Measurements from ENCODE around the gene PADI4.
A peak's percentile ranks its signal among the peaks of the same experiment; 100 is the strongest.

The PADI4 gene

DNA sequence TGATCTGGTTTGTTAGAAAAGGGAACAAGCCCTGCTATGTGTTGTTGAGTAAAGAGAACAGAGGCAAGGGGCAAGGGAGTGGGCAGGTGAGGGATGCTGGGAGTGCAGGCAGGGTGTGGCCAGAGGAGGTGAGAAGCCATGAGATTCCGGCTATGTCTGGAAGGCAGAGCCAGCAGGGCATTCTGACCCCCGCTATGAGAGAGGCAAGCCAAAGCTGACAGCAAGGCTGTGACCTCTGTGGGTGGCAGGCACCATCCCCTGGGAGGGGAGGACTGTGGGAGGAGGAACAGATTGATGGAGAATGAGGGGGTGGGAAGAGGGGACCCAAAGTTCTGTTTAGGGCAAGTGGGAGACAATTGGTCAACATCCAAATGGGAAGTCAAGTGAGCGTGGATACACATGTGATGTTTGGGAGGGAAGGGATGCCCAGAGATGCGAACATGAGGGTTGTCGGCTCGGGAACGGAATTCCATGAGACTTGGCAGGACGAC lies 44.5 kb downstream of the PADI4 start:
- no peak for DNase-seq

DNA sequence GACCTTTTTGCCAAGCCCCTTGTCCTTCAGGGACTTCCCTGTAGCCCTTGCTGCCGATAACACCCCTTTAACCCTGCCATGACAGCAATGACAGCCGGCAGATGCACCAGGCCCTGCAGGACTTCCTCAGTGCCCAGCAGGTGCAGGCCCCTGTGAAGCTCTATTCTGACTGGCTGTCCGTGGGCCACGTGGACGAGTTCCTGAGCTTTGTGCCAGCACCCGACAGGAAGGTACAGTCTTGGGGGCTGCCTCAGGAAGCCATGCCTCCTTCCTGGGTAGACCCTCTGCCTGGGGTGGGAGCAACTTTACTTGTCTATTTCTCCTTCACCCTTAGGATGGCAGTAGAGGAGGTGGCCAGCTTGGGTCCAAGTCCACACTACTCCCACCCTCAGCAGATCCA lies 47.9 kb downstream of the PADI4 start:
- DNase-seq, result peak; percentile 8

DNA sequence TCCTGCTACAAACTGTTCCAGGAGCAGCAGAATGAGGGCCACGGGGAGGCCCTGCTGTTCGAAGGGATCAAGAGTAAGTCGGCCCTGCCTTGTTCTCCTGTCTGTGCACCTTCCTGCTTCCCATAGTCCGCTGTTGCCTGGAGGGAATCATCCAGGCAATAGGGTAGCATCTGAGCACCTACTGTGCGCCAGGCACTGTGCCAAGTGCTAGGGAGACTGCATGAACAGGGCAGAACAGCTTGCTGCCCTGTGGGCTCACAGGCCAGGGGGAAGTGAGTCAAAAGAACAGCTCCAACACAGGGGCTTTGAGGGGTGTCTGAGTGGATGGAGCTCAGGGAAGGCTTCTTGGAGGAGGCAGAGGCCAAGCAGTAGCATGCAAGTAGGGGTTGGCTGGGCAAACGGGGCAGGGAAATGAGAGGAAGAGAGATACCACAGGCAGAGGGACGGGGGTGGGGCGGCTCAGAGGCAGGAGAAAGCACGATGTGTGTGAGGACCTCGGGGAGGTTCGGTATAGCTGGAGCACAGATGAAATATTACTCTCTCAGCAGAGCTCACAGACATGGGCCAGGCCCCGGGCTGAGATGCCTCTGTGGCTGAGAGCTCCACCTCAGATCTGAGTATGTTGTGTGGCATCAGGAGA lies 48.5 kb downstream of the PADI4 start:
- DNase-seq, result no peak

DNA sequence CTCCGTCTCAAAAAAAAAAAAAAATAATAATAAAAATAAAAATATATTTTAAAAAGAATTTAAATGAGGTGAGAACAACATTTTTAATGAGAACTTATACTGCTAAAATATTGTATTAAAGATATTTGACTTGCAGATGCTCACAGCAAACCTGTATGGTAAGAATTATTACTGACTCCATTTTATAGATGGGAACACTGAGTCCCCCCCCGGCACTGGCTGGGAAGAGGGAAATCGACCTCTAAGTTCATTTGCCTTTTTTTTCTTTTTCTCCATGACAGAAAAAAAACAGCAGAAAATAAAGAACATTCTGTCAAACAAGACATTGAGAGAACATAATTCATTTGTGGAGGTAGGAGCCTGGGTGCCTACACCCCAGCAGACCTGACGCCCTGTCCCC lies 50.6 kb downstream of the PADI4 start:
- no peak for DNase-seq

DNA sequence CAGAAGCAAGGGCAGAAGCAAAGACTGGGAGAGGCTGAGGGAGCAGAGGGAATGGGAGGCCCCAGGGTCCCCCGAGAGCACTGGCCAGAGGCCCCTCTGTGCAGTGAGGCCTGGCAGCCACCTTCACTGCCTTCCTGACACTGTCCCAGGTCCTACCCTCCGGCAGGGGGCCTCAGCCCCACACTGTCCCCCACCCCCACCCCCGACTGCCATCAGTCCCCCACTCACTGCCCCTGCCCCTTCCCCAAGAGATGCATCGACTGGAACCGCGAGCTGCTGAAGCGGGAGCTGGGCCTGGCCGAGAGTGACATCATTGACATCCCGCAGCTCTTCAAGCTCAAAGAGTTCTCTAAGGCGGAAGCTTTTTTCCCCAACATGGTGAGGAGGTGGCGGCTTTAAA lies 51.0 kb downstream of the PADI4 start:
- no peak for DNase-seq

DNA sequence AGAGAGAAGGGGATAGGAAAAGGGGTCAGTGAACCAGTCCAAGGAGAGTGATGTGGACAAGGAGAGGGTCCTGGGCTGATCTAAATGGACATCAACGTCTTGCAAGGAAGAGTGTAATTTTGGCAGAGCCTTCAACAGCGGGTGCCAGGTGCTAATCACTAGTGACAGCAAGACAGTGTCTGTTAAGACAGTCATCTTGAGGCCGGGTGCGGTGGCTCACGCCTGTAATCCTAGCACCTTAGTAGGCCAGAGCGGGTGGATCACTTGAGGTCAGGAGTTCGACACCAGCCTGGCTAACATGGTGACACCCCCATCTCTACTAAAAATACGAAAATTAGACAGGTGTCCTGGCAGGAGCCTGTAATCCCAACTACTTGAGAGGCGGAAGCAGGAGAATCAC lies 51.8 kb downstream of the PADI4 start:
- DNase-seq, result no peak

DNA sequence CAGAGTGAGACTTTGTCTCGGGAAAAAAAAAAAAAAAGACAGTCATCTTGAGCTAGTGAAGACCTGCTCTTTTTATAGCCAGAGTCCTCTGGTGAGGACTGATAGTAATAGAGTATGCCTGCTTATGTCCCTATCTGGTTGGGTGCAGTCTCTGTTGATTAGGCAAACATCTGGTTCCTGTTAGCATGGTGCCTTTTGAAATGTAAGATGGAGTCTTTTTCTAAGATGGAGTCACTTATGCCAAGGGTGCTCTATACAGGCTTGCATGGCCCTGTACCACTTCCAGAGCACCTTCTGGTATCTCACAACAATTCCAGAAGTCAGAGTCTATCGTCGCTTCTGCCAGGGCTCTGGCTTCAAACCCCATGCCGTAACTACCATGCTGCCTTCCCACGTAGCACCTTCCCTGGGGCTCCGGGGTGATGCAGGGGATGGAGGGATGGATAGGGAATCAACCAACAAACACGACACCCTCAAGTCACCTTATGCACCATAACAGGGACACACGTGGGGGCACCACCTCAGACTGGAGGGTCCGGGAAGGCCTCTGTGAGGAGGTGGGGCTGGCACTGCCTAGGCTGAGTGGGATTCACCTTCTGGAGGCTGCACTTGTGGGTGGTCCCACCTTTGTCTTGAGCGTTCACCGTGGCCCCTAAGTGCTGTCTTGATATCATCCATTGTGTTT lies 52.4 kb downstream of the PADI4 start:
- no peak for DNase-seq

DNA sequence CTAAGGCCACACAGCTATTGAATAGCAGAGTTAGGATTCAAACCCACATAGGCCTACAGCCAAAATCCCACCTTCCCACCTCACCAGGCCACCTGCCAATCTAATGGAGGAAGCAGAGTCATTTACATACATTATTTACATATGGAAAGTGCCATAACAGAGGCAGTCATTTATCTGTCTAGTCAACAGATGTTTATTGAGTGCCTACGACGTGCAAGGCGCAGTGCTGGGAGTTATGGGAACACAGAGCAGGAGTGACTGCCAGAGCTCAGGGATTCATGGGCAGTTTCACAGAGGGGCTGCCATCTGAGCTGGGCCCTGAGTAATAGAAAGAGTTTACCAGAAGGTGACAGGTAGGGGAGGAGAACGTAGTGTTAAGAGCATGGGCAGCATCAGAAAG lies 53.7 kb downstream of the PADI4 start:
- no peak for DNase-seq

DNA sequence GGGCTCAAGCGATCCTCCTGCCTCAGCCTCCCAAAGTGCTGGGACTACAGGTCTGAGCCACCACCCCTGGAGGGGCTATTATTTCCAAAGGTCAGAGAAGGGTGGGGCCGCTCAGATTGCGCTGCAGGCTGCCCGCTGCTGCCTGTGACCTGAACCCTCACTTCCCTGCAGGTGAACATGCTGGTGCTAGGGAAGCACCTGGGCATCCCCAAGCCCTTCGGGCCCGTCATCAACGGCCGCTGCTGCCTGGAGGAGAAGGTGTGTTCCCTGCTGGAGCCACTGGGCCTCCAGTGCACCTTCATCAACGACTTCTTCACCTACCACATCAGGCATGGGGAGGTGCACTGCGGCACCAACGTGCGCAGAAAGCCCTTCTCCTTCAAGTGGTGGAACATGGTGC lies 55.4 kb downstream of the PADI4 start:
- DNase-seq, result no peak

DNA sequence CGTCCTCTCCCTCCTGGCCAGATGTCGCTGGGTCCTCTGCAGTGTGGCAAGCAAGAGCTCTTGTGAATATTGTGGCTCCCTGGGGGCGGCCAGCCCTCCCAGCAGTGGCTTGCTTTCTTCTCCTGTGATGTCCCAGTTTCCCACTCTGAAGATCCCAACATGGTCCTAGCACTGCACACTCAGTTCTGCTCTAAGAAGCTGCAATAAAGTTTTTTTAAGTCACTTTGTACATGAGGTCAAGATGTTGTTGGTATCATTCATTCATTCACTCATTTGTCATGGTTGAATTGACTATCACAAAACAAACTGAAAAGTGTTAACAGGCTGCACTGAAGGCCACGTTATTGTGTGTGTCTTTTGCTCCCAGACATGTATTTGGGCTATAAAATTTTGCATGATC lies 55.8 kb downstream of the PADI4 start:
- no peak for DNase-seq

DNA sequence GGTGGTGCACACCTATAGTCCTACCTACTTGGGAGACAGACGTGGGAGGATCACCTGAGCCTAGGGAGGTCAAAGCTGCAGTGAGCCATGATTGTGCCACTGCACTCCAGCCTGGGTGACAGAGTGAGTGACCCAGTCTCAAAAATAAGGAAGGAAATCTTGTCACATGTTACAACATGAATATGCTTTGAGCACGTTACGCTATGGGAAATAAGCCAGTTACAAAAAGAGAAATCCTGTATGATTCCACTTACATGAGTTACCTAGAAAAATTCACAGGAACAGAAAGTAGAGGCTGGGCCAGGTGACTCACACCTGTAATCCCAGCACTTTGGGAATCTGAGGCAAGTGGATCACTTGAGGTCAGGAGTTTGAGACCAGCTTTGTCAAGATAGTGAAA lies 57.3 kb downstream of the PADI4 start:
- DNase-seq, result no peak

DNA sequence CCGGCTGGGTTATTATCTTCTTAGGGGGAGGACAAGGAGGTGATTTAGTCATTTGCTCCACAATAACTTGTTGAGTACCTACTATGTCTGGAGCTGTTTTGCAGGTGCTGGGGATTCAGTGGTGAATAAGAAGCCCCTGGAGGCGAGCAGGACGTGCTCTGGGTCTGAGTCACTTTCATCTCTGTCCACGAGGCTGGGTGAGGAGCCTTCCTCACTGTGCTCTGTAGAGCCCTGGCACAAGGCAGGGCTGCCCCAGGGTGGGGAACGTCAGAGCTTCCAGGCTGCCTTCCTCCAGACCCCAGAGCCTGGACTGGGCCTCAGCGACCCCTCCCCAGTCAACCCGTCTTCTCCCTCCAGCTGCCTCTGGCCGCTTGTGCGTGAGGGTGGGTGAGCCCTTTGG lies 61.5 kb downstream of the PADI4 start:
- DNase-seq, result no peak

DNA sequence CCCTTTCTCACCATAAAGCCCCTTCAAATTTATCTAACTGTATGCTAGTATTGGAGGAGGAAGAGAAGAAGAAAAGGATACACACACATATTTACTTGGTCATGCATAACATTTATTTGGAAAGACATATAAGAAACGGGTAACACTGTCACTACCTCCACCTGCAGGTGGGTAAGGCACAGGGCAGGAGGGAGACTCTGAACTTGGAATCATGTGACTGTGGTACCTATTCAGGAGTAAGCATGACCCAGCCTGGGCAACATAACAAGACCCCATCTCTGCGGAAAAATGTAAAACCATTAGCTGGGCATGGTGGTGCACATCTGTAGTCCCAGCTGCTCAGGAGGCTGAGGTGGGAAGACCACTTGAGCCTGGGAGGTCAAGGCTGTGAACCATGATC lies 62.6 kb downstream of the PADI4 start:
- DNase-seq, result no peak

DNA sequence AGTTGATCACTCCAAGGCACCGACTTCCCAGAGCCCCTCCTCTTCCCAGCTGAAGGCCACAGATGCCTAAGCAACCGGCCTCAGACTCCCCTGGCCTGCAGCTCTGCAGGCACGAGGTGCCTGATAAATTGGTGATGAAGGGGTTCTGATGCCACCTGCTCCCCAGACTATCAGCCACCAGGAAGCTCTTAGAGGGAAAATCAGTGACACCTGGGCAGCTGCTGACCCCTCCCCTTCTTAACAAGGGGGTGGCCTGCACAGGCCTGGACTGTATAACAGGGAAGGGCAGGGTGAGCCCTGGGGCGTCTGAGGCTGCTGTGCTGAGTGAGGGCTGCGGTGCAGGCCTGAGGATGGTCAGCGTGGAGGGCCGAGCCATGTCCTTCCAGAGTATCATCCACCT lies 63.9 kb downstream of the PADI4 start, which contains the start of gene PADI6:
PADI6 (plus strand) TSS at position 301 of the 400 bp plus-strand sequence; CDS start at position 351, 50 bp downstream.
- DNase-seq, result no peak

DNA sequence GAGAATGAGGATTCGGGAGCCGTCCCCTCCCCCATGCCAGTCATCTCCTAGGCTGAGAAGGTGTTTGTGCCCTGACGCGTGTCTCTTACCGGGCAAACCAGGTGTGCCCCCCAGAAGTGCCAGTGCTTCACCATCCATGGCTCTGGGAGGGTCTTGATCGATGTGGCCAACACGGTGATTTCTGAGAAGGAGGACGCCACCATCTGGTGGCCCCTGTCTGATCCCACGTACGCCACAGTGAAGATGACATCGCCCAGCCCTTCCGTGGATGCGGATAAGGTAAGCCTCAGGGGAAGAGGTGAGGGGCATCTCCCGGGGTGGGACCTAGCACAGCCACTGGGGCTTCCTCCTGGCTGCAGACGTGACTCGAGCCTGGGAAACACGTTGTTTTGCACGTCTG lies 65.0 kb downstream of the PADI4 start:
- DNase-seq, result no peak

DNA sequence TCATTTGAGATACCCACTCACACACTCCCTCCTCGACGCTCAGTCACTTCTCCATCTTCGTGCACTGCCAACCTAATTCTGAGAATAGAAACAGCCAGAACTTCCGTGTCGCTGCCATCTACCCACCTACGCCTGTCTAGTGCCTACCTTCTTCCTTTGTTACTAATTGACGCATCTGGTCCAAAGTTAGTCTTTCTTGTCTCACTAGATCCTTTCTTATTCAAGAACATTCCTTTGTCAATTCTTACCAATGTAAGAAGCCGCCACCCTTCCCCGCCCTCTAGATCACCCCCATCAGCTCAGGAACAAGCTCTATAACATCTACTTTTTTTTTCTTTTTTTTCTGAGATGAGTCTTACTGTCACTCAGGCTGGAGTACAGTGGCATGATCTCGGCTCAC lies 67.7 kb downstream of the PADI4 start:
- DNase-seq, result no peak

DNA sequence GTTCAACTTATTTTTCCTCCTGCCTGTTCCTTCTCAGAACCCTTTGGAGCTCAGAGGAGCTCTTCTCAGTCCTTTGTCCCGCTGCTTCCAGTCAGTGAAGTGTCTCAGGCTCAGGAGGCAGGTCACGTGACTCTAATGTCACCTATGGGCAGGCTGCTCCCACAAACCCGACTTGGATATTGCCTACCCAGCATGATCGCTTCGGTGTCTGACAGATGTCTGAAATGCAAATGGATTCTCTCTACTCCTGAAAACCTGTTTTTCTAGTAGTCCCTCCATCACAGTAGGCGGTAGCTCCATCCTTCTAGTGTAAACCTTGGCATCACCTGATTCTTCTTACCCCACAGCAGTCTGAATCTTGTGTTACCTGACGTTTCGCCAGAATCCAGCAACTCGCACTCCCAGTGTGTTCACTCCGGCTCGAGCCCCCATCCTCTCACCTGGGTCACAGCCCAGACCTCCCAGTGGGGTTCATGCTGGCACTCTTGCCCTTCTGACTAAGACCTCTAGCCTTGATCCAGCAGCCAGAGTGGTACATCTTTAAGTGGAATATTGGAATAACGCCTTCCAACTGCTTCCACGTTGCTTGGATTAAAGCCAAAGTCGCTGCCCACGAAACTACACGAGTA lies 69.4 kb downstream of the PADI4 start:
- DNase-seq, result no peak

DNA sequence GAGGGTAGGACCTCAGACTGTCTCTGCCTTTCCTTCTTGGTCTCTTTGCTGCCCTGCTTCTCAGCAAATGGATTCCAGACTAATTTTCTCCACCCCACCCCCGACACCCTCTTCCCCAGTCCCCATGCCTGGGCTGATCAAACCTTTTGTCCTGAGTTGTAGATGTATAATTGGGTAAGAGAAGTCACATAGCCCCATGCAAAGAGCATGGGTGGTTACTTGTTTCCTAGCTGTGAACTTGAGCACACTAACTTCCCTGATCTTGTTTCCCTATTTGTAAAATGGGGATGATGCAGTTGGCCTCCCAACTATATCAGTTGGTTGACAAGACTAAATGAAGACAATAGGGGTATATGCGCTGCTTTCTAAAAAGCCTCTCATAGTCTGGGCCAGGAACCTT lies 73.2 kb downstream of the PADI4 start:
- DNase-seq, result no peak

DNA sequence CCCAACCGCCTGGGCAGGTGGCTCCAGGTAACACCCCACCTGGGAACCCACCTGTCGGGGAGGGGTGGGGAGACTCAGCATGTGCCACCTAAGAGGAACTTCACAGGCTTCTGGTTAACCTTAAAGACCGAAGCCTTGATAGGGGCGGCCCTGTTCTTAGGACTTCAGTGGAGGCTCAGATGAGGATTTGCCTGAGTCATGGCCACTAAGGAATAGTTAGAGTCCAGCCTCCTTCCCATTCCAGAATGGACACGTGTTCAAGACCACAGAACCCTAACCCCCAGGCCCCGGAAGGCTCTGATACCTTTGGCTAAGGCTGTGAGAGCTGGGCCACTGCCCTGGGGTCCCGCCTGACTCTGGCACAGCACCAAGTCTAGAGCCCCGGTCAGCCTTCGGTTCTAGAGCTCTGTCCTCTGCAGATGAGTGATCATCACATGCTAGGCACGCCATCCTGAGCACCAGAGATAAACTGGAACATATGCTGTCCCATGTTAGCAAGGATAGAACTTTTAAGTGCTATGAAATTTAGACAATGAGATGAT lies 84.3 kb downstream of the PADI4 start:
- DNase-seq, result no peak

DNA sequence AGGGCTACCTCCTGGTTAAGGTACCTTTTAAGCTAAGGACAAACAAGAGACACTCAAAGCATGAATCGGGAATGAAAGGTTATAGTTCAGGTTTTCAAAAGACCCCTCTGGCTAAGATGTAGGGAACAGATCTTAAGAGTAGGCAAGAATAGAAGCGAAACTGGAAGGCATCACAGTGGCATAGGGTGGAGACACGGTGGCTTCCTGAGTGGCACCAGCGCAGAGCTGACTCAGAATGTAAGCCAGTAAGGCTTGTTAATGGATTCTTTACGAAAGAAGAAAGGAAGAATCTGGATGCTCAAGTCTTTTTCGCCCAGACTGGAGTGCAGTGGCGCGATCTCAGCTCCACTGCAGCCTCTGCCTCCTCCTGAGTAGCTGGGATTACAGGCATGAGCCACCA lies 85.2 kb downstream of the PADI4 start:
- DNase-seq, result no peak

DNA sequence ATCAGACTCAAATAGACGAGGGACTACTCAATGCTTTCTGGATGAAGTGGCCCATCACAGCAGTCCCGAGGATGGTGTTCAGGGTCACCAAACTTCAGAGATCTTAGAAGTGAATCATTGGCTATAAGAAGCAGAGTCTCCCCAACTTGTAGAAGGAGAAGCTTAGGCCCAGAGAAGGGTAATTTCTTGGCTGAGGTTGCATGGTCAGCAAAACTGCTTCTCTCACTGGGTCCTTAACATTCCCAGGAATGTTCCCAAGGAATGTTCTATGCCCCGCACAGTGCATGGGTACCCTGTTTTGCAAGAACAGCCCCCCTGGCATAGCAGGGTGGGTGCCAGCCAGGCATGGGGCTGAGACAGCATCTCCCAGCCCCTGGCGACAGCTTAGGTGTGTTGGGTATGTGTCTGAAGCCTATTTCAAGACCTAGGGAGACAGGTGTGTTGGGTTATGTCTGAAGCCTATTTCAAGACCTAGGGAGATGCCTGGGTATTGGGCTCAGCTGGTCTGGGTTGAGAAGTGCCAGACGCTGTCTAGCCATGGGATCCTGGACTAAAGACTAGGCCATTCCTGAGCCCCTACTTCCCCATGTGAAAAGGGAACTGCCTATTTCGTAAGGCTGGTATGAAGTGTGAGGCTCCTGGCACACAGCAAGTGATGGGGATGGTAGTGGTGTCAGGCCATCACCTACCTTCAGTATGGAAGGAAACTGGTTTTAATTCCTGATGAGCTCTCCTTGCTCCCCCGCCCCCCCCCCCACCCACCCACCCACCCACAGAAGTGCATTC lies 90.1 kb downstream of the PADI4 start:
- DNase-seq, result no peak

DNA sequence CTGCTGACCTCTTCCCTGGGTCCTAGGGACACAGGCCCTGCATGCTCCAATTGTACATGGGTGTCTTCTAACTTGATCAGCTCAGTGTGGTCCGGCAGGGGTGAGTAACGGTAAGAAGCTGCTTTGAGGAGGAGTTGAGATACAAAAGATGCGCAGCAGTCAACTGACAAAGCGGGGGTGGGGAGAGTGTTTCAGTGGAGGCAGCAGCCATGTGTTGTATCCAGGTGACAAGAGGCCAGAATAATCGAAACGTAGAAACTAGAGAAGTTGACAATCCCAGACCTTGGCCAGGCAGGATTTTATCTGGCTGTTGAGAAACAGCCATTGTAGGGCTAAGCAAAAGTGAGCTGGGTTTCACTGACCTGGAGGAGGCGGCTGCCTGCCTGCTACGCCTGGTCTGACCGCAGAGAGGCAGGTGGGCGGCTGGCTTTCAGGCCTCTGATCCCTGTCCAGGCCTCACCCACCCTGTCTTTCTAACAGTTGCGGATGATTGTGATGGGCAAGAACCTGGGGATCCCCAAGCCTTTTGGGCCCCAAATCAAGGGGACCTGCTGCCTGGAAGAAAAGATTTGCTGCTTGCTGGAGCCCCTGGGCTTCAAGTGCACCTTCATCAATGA lies 92.8 kb downstream of the PADI4 start:
- DNase-seq, result no peak

DNA sequence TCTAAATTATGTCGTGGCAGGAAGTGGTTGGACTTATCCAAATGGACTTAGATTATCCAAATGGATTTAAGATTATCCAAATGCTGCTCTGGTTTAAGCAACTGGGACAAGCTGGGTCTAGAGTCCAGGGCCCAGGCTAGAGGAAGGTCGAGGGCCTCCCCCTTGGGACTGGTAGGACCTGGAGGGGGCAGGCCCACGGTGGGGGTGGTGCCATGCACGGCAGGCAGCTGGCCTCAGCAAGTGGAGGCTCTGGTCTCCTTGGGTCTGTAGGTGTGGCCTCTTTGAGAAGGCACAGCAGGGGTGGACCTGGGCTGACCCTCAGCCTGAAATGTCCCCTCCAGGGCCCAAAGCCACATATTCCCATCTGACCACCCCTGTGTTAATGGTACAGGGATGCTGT lies 93.8 kb downstream of the PADI4 start:
- DNase-seq, result no peak

All from CD4-positive, alpha-beta T cell treated with Interleukin-17A for 1 hour (primary cell).